NCI-H1436 treated with DMSO at 0.1 percent for 48 hours (cell line): ENCODE measurements around the gene IL1R2.

ENCODE experiments used
- DNase-seq: peaks from one replicate; lab custom pipeline; 2025; lab: John Stamatoyannopoulos, UW

Gene IL1R2

GRCh38 chr2:101991721-101992145, at the start of gene IL1R2:
Gene IL1R2, plus strand, starts transcription at chr2:101991960. Its CDS starts 16,616 bp downstream, at chr2:102008576.
- DNase-seq = no peak

- DNase-seq = no peak
These were observed 48.9 kb upstream of the IL1R2 start for GRCh38 chr2:101942851-101943250.

- no peak for DNase-seq
These were observed 45.3 kb upstream of the IL1R2 start for GRCh38 chr2:101946372-101947039.

GRCh38 chr2:101947374-101947773, 44.4 kb upstream of the IL1R2 start:
- DNase-seq = no peak

GRCh38 chr2:101948625-101949155, 43.1 kb upstream of the IL1R2 start:
- DNase-seq = no peak

GRCh38 chr2:101949304-101949703, 42.5 kb upstream of the IL1R2 start:
- no peak for DNase-seq

- DNase-seq = no peak
These were observed 40.5 kb upstream of the IL1R2 start for GRCh38 chr2:101951296-101951695.

- DNase-seq = no peak
These were observed 39.2 kb upstream of the IL1R2 start for GRCh38 chr2:101952551-101952950.

- DNase-seq = no peak
These were observed 35.0 kb upstream of the IL1R2 start for GRCh38 chr2:101956465-101957438.

GRCh38 chr2:101958061-101958460, 33.7 kb upstream of the IL1R2 start:
- no peak for DNase-seq

- DNase-seq = no peak
These were observed 30.9 kb upstream of the IL1R2 start for GRCh38 chr2:101960819-101961337.

GRCh38 chr2:101961338-101962191, 30.2 kb upstream of the IL1R2 start:
- no peak for DNase-seq

- DNase-seq = no peak
These were observed 29.5 kb upstream of the IL1R2 start for GRCh38 chr2:101962309-101962708.

- DNase-seq = no peak
These were observed 28.6 kb upstream of the IL1R2 start for GRCh38 chr2:101963198-101963597.

GRCh38 chr2:101967826-101968513, 23.8 kb upstream of the IL1R2 start:
- no peak for DNase-seq

GRCh38 chr2:101969723-101970122, 22.0 kb upstream of the IL1R2 start:
- DNase-seq = no peak

GRCh38 chr2:101970901-101971300, 20.9 kb upstream of the IL1R2 start:
- no peak for DNase-seq

- no peak for DNase-seq
These were observed 19.9 kb upstream of the IL1R2 start for GRCh38 chr2:101971836-101972235.

- no peak for DNase-seq
These were observed 18.9 kb upstream of the IL1R2 start for GRCh38 chr2:101972621-101973434.

GRCh38 chr2:101974663-101975062, 17.1 kb upstream of the IL1R2 start:
- DNase-seq = no peak
